ENCODE data around the gene FAM184A.

- no peak for TF ChIP-seq PTBP1 (IDR thresholded peaks at IDR 0.05; ENCODE audit: low read depth, low read length, poor library complexity, severe bottlenecking)
- no peak for TF ChIP-seq HMGA1 (CRISPR knock-in tag; conservative IDR thresholded peaks at IDR 0.05)
Observed at GRCh38 chr6:118952683-118953082, 125.8 kb downstream of the FAM184A start.
